K562 (cell line): ENCODE data around the gene PLCG2. TPM values are rescaled to one million over a fixed set of nuclear protein-coding genes. Genes with fewer than 3 reads are reported as not detected.
A peak's percentile ranks its signal among the peaks of the same experiment; 100 is the strongest.

Experiments used
- ATAC-seq: fragments of 200-7000 bp; cut with Tn5 transposase; 3 replicates; pipeline ENCODE4 v1.9.1; 2020; ENCODE audit warnings: moderate library complexity
- BruUV-seq: library from RNA; stranded (reverse); fragments of 400-500 nt; replicated peaks from 2 replicates; lab custom pipeline; 2021; lab: Mats Ljungman, UMichigan
- CTCF ChIA-PET: fragments of 300-600 bp; formaldehyde crosslinking; extraction: SDS; loops from one replicate; lab custom pipeline; 2021; ENCODE audit warnings: low intra/inter-chr PET ratio; lab: Yijun Ruan, JAX
- POLR2A ChIA-PET: fragments of 300-600, 350-650 bp; sonication (Branson Sonifier 250); formaldehyde crosslinking; extraction: SDS; loops from one replicate; lab custom pipeline; 2021; ENCODE audit warnings: antibody characterized with exemption, inconsistent platforms; lab: Yijun Ruan, JAX
- DNase-seq, 4 experiments: peaks; one replicate each; pipeline versions ENCODE4 v3.0.0 to v3.0.0-alpha.2; 2011 to 2018; ENCODE audit warnings: low spot score in 3 of 4, mixed read lengths in 3 of 4; ENCODE audit errors: extremely low read depth in 1 of 4
- FAIRE-seq: peaks from 2 replicates; lab custom pipeline; 2011; peaks lifted over from hg19 to GRCh38; lab: Jason Lieb, UNC
- H2AFZ ChIP-seq: 2 replicates; pipeline ENCODE4 v1.6.0; 2011; ENCODE audit warnings: low read depth, low read length, control low read depth, inconsistent platforms
- H3K27ac ChIP-seq: fragments of 200-600 bp; 3 replicates; pipeline ENCODE4 v1.8.0; 2011; ENCODE audit warnings: low read depth, mild to moderate bottlenecking, control low read depth, inconsistent platforms, low read length, moderate library complexity, mixed read lengths; ENCODE audit errors: extremely low read depth
- H3K27me3 ChIP-seq, 2 experiments: fragments of 300-600 bp in 1 of 2; 2 replicates in 1 of 2; 3 replicates in 1 of 2; pipeline versions ENCODE4 v1.6.0 to v1.8.0; 2011; ENCODE audit warnings: inconsistent platforms in 2 of 2, low read length in 2 of 2, mild to moderate bottlenecking in 1 of 2, mixed read lengths in 1 of 2, moderate library complexity in 1 of 2; ENCODE audit not compliant: control insufficient read depth in 2 of 2, insufficient read depth in 2 of 2
- H3K36me3 ChIP-seq: fragments of 300-600 bp; 3 replicates; pipeline ENCODE4 v1.8.0; 2011; ENCODE audit warnings: mild to moderate bottlenecking, low read length, inconsistent platforms; ENCODE audit not compliant: control insufficient read depth, insufficient read depth
- H3K4me1 ChIP-seq, 2 experiments: fragments of 200-600 bp in 1 of 2; replicated peaks in 1 of 2; 2 replicates in 1 of 2; 3 replicates in 1 of 2; pipeline versions ENCODE4 v1.5.1 to v1.8.0; 2011; ENCODE audit warnings: inconsistent platforms in 2 of 2, low read length in 2 of 2, mild to moderate bottlenecking in 1 of 2, mixed read lengths in 1 of 2, moderate library complexity in 1 of 2; ENCODE audit not compliant: control insufficient read depth in 2 of 2, insufficient read depth in 2 of 2
- H3K4me2 ChIP-seq: 2 replicates; pipeline ENCODE4 v1.6.1; 2011; ENCODE audit warnings: low read length, control low read depth, inconsistent platforms, mixed read lengths; ENCODE audit not compliant: insufficient read depth
- H3K4me3 ChIP-seq: fragments of 200-600 bp; sonication (generic), shearing (Covaris generic); 2 replicates; pipeline ENCODE4 v1.5.1; 2016; ENCODE audit warnings: control low read depth, inconsistent platforms
- H3K79me2 ChIP-seq: fragments of 200-600 bp; 3 replicates; pipeline ENCODE4 v1.8.0; 2011; ENCODE audit warnings: low read length, inconsistent platforms; ENCODE audit not compliant: control insufficient read depth, insufficient read depth
- H3K9ac ChIP-seq, 2 experiments: 2 replicates each; pipeline versions ENCODE4 v1.6.0 to v1.6.1; 2011; ENCODE audit warnings: low read depth in 2 of 2, low read length in 2 of 2, control low read depth in 1 of 2, inconsistent platforms in 1 of 2, mild to moderate bottlenecking in 1 of 2, mixed read lengths in 1 of 2; ENCODE audit not compliant: insufficient read depth in 1 of 2
- H3K9me1 ChIP-seq: one replicate; pipeline ENCODE4 v1.6.0; 2011; ENCODE audit warnings: inconsistent platforms, mild to moderate bottlenecking, low read length, moderate library complexity; ENCODE audit not compliant: control insufficient read depth, insufficient read depth
- H3K9me3 ChIP-seq: replicated peaks from 2 replicates; pipeline ENCODE4 v1.5.1; 2011; ENCODE audit warnings: low read depth, low read length, inconsistent platforms; ENCODE audit not compliant: control insufficient read depth, insufficient read depth
- H4K20me1 ChIP-seq: replicated peaks from 2 replicates; pipeline ENCODE4 v1.6.1; 2011; ENCODE audit warnings: low read length, inconsistent platforms, mixed read lengths; ENCODE audit not compliant: control insufficient read depth, insufficient read depth
- BCL6 ChIP-seq: fragments of 250-450 bp; sonication (Bioruptor Pico); IDR thresholded peaks from 2 replicates; pipeline ENCODE4 v1.4.0; 2020
- FOXK1 ChIP-seq: sonication (generic); formaldehyde crosslinking; IDR thresholded peaks from 2 replicates; pipeline ENCODE4 v1.8.0; 2022; ENCODE audit warnings: missing genetic modification reagents, mild to moderate bottlenecking, borderline replicate concordance
- FOXM1 ChIP-seq, 2 experiments: fragments of 450-650 bp in 1 of 2; sonication (generic) in 1 of 2; formaldehyde crosslinking in 1 of 2; IDR thresholded peaks; 2 replicates each; pipeline versions ENCODE4 v1.6.1 to v1.9.0; 2017 to 2022; ENCODE audit warnings: low read depth in 2 of 2, mild to moderate bottlenecking in 2 of 2, missing genetic modification reagents in 1 of 2, moderate library complexity in 1 of 2
- KAT8 ChIP-seq: fragments of 450-650 bp; IDR thresholded peaks from 2 replicates; pipeline ENCODE4 v1.6.1; 2016; ENCODE audit warnings: low read depth, mild to moderate bottlenecking
- KDM4B ChIP-seq, 2 experiments: fragments of 450-650 bp in 1 of 2; sonication (generic) in 1 of 2; IDR thresholded peaks; 2 replicates each; pipeline ENCODE4 v1.6.1; 2016 to 2017; ENCODE audit warnings: borderline replicate concordance in 2 of 2, antibody characterized with exemption in 1 of 2, low read depth in 1 of 2, mild to moderate bottlenecking in 1 of 2
- MCM3 ChIP-seq: fragments of 450-650 bp; IDR thresholded peaks from 2 replicates; pipeline ENCODE4 v1.6.1; 2016
- PKNOX1 ChIP-seq: fragments of 450-650 bp; IDR thresholded peaks from 2 replicates; pipeline ENCODE4 v1.6.1; 2016
- PML ChIP-seq: IDR thresholded peaks from 2 replicates; pipeline ENCODE4 v1.6.1; 2012; ENCODE audit warnings: low read length, inconsistent platforms
- PTTG1 ChIP-seq: fragments of 450-650 bp; IDR thresholded peaks from 2 replicates; pipeline ENCODE4 v1.6.1; 2016; ENCODE audit warnings: low read depth, mild to moderate bottlenecking, missing genetic modification characterization, missing compliant biosample characterization
- TFAP4 ChIP-seq: sonication (generic); formaldehyde crosslinking; IDR thresholded peaks from 2 replicates; pipeline ENCODE4 v1.8.0; 2022; ENCODE audit warnings: missing genetic modification reagents, mild to moderate bottlenecking, moderate library complexity, borderline replicate concordance
- TSC22D4 ChIP-seq: fragments of 450-650 bp; IDR thresholded peaks from 2 replicates; pipeline ENCODE4 v1.6.1; 2016; ENCODE audit warnings: missing genetic modification characterization, missing biosample characterization, control low read depth
- ZNF133 ChIP-seq: fragments of 250-450 bp; sonication (Bioruptor Pico); IDR thresholded peaks from 2 replicates; pipeline ENCODE4 v1.4.0; 2020; ENCODE audit warnings: mild to moderate bottlenecking
- ZNF347 ChIP-seq: fragments of 450-650 bp; formaldehyde crosslinking; IDR thresholded peaks from 2 replicates; pipeline ENCODE4 v1.4.0; 2020; ENCODE audit warnings: low read depth, mild to moderate bottlenecking, moderate library complexity
- WGBS: fragments of 100-300 bp; shearing (Covaris generic); methylation state at CpG from one replicate; pipeline ENCODE4 v1.1.6; 2016; ENCODE audit warnings: low coverage, mixed read lengths; ENCODE audit not compliant: insufficient coverage; ENCODE audit errors: missing lambda C conversion rate; 5-methylcytosine and 5-hydroxymethylcytosine counted together
- in situ Hi-C: fragments of 300-500 bp; cut with MboI; formaldehyde crosslinking; loops from 4 replicates; pipeline ENCODE4 v1.15.0; 2018; ENCODE audit warnings: inconsistent platforms, mixed read lengths
- intact Hi-C: fragments of 100-400 bp; cut with micrococcal nuclease; formaldehyde crosslinking; loops from 2 replicates; pipeline ENCODE4 v1.14.2; 2022
- polyA plus RNA-seq, 8 experiments: library from polyadenylated mRNA; depleted of rRNA in 4 of 8; stranded (reverse) in 5 of 8; unstranded in 3 of 8; fragments of >200 nt; fragmentation: Nextera tagmentation in 2 of 8; fragmentation: Illumina TruSeq in 1 of 8; extraction: Ambion mirVana in 2 of 8; extraction: Trizol in 1 of 8; gene quantifications; 2 replicates each; pipeline versions ENCODE4 v1.2.1 to v1.2.3, GENCODE V29; 2011 to 2014; ENCODE audit warnings: inconsistent platforms in 1 of 8, missing spikeins in 1 of 8
- total RNA-seq, 7 experiments: library from RNA; depleted of rRNA in 6 of 7; stranded (reverse); fragments of >200 nt in 6 of 7; fragmentation: Illumina TruSeq in 2 of 7; extraction: Trizol in 2 of 7; gene quantifications; 2 replicates each; pipeline versions ENCODE4 v1.2.1 to v1.2.3, GENCODE V29; 2011 to 2021; ENCODE audit warnings: low replicate concordance in 1 of 7

The PLCG2 gene
- total and polyA plus RNA-seq, 9 of the 15 experiments (the other 6 are each of a cell fraction or from before 2014, with no cell fraction given), result 0.94 to 7.1 (median 3.1) TPM

- ChIA-PET POLR2A (no interaction called here), CTCF (interaction anchor here (1.7 to 2.0 kb wide), 2 partner anchors 123 to 291 kb away, joined by 7 to 23 read pairs; no protein-coding TSS in a partner anchor)
- H4K20me1 ChIP-seq, result no peaks in the 10 kb centered on the region
- TF ChIP-seq MCM3 (no peak), PTTG1 (tag) (no peak), KAT8 (no peak), TFAP4 (CRISPR knock-in tag) (peak; percentile 22; the same call in 1 of the 2 replicates), PKNOX1 (peak; percentile 52; the same call in 1 of the 2 replicates), ZNF133 (CRISPR knock-in tag) (no peak), KDM4B (IDR thresholded peaks at IDR 0.05; ENCODE audit: borderline replicate concordance in 2 of 2, low read depth in 1 of 2) (no peak), ZNF347 (CRISPR knock-in tag) (no peak), BCL6 (CRISPR knock-in tag) (no peak), TSC22D4 (no peak), FOXK1 (CRISPR knock-in tag) (no peak), FOXM1 (IDR thresholded peaks at IDR 0.05; ENCODE audit: low read depth) (no peak), FOXM1 (CRISPR knock-in tag; IDR thresholded peaks at IDR 0.05; ENCODE audit: low read depth) (no peak), PML (no peak)
Measured at GRCh38 chr16:81939164-81940056, 160.3 kb downstream of the PLCG2 start.

More at GRCh38 chr16:81939164-81940056, 160.3 kb downstream of the PLCG2 start:
- no peaks in the 10 kb centered on the region for H3K9me3 ChIP-seq
- H3K4me2 ChIP-seq, result no peak overlapping the region
- H3K36me3 ChIP-seq, result no peaks in the 10 kb centered on the region
- no peaks in the 10 kb centered on the region for H3K4me1 ChIP-seq
- H3K9me1 ChIP-seq, result no peaks in the 10 kb centered on the region
- no peak overlapping the region for H3K27ac ChIP-seq
- peak; percentile 49 for FAIRE-seq
- in situ Hi-C loops, result loop anchor here (5.0 kb wide), 1 partner anchor 293 kb away; no protein-coding TSS in a partner anchor
- no peak overlapping the region for H2AFZ ChIP-seq
- peak; percentile 48 for ATAC-seq
- peak in 1 of 4 experiments; percentile 22 for DNase-seq
- no peak overlapping the region for H3K9ac ChIP-seq
- WGBS, result 3% methylated on average over 7 of the region's 7 CpGs
- no peaks in the 10 kb centered on the region for H3K79me2 ChIP-seq
- no TSS peak for BruUV-seq
- peaks cover 14 to 39% of the 10 kb centered on the region in 2 experiments; a peak in 4 of 5 replicates for H3K27me3 ChIP-seq
- intact Hi-C loops, result loop anchor here (1.0 to 5.0 kb wide), 4 partner anchors 58 to 1278 kb away; no protein-coding TSS in a partner anchor
- no peak overlapping the region for H3K4me3 ChIP-seq
